ENCODE measurements around the gene ISG15.

Gene ISG15

DNA sequence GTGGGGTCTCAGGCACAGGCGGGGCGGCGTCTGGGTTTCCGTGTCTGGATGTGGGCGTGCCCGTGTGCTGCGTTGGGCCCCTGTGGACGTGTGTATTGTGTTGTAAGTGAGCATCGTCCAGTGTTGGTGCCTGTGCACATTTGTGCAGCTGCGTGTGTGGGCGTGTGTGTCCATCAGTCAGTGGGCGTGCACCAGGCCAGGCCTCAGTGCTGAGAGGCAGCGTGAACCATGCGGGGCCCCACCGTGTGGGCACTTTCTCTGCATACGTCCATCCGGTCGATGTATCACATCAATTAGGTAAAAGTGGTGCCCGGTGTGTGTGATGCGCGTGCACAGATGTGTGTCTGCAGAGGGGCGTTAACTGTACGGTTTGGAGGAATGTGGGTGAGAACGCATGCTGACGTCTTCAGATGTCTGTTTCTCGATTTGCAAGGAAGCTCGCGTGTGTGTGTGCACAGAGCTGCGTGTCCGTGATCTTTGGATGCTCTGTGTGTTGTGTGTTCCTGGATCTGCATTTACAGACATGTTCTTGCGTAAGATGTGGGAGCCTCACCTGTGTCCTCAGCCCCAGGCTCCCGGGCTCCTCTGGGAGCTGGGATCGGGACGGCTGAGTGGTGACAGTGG, 31.3 kb downstream of the ISG15 start:
- Histone ChIP-seq H3F3A (ENCODE audit: insufficient read depth) (no peaks in the 10 kb centered on the region), H3K27ac (ENCODE audit: low read depth, low read length) (no peak overlapping the region), H3K9me2 (replicated peaks; ENCODE audit: insufficient read depth, low read length) (no peaks in the 10 kb centered on the region), H3K79me2 (ENCODE audit: insufficient read depth, low read length) (no peaks in the 10 kb centered on the region), H3K4me2 (ENCODE audit: low read depth, low read length, poor library complexity, severe bottlenecking) (no peak overlapping the region), H4K20me1 (ENCODE audit: low read depth, low read length) (no peaks in the 10 kb centered on the region), H3K4me3 (ENCODE audit: insufficient read depth, low read length, poor library complexity, severe bottlenecking) (no peak overlapping the region), H2AFZ (ENCODE audit: low read depth, low read length, severe bottlenecking) (no peak overlapping the region), H3K36me3 (ENCODE audit: low read length) (no peaks in the 10 kb centered on the region), H3K9ac (ENCODE audit: low read length) (no peak overlapping the region), H3K9me3 (ENCODE audit: insufficient read depth, low read length) (no peaks in the 10 kb centered on the region), H3K27me3 (ENCODE audit: low read length) (no peaks in the 10 kb centered on the region)
- TF ChIP-seq, protein P1, sequence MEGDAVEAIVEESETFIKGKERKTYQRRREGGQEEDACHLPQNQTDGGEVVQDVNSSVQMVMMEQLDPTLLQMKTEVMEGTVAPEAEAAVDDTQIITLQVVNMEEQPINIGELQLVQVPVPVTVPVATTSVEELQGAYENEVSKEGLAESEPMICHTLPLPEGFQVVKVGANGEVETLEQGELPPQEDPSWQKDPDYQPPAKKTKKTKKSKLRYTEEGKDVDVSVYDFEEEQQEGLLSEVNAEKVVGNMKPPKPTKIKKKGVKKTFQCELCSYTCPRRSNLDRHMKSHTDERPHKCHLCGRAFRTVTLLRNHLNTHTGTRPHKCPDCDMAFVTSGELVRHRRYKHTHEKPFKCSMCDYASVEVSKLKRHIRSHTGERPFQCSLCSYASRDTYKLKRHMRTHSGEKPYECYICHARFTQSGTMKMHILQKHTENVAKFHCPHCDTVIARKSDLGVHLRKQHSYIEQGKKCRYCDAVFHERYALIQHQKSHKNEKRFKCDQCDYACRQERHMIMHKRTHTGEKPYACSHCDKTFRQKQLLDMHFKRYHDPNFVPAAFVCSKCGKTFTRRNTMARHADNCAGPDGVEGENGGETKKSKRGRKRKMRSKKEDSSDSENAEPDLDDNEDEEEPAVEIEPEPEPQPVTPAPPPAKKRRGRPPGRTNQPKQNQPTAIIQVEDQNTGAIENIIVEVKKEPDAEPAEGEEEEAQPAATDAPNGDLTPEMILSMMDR (IDR thresholded peaks at IDR 0.05; ENCODE audit: insufficient read depth, low read length, poor library complexity, severe bottlenecking): no peak
- no peak for TF ChIP-seq EZH2phosphoT487 (conservative IDR thresholded peaks at IDR 0.05; ENCODE audit: low read length)

DNA sequence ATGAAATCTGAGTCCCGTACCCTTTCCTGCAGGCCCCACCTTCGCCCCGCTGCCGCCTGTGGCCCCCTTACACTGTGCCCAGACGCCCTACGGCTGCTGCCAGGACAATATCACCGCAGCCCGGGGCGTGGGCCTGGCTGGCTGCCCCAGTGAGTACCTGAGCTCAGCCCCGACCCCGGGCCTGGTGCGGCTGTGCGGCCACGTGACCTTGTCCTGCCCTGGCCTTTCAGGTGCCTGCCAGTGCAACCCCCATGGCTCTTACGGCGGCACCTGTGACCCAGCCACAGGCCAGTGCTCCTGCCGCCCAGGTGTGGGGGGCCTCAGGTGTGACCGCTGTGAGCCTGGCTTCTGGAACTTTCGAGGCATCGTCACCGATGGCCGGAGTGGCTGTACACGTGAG, 31.8 kb downstream of the ISG15 start:
- Histone ChIP-seq H3K9me3 (ENCODE audit: insufficient read depth, low read length) (no peaks in the 10 kb centered on the region), H3K36me3 (ENCODE audit: low read length) (no peaks in the 10 kb centered on the region), H3K4me2 (ENCODE audit: low read depth, low read length, poor library complexity, severe bottlenecking) (no peak overlapping the region), H3K27me3 (ENCODE audit: low read length) (no peaks in the 10 kb centered on the region), H3K4me3 (ENCODE audit: insufficient read depth, low read length, poor library complexity, severe bottlenecking) (no peak overlapping the region), H4K20me1 (ENCODE audit: low read depth, low read length) (no peaks in the 10 kb centered on the region), H3K27ac (ENCODE audit: low read depth, low read length) (no peak overlapping the region), H2AFZ (ENCODE audit: low read depth, low read length, severe bottlenecking) (no peak overlapping the region), H3K9me2 (replicated peaks; ENCODE audit: insufficient read depth, low read length) (no peaks in the 10 kb centered on the region), H3K9ac (ENCODE audit: low read length) (no peak overlapping the region), H3F3A (ENCODE audit: insufficient read depth) (no peaks in the 10 kb centered on the region), H3K79me2 (ENCODE audit: insufficient read depth, low read length) (no peaks in the 10 kb centered on the region)
- TF ChIP-seq, protein P1 (IDR thresholded peaks at IDR 0.05; ENCODE audit: insufficient read depth, low read length, poor library complexity, severe bottlenecking): no peak
- no peak for TF ChIP-seq EZH2phosphoT487 (conservative IDR thresholded peaks at IDR 0.05; ENCODE audit: low read length)

DNA sequence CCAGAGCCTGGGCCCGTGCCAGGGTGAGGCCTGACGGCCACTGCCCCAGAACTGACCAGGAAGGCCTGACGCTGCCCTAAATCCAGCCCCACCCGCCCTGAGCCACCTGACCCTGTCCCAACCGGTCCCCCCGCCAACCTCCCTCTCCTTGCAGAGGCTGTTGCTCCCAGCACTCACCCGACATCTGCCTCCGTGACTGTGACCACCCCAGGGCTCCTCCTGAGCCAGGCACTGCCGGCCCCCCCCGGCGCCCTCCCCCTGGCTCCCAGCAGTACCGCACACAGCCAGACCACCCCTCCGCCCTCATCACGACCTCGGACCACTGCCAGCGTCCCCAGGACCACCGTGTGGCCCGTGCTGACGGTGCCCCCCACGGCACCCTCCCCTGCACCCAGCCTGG, 32.9 kb downstream of the ISG15 start:
- Histone ChIP-seq H3F3A (ENCODE audit: insufficient read depth) (no peaks in the 10 kb centered on the region), H3K9ac (ENCODE audit: low read length) (no peak overlapping the region), H3K9me3 (ENCODE audit: insufficient read depth, low read length) (no peaks in the 10 kb centered on the region), H3K79me2 (ENCODE audit: insufficient read depth, low read length) (no peaks in the 10 kb centered on the region), H3K27me3 (ENCODE audit: low read length) (no peaks in the 10 kb centered on the region), H4K20me1 (ENCODE audit: low read depth, low read length) (no peaks in the 10 kb centered on the region), H3K9me2 (replicated peaks; ENCODE audit: insufficient read depth, low read length) (no peaks in the 10 kb centered on the region), H2AFZ (ENCODE audit: low read depth, low read length, severe bottlenecking) (no peak overlapping the region), H3K36me3 (ENCODE audit: low read length) (no peaks in the 10 kb centered on the region), H3K4me2 (ENCODE audit: low read depth, low read length, poor library complexity, severe bottlenecking) (no peak overlapping the region), H3K4me3 (ENCODE audit: insufficient read depth, low read length, poor library complexity, severe bottlenecking) (no peak overlapping the region), H3K27ac (ENCODE audit: low read depth, low read length) (no peak overlapping the region)
- TF ChIP-seq, protein P1 (IDR thresholded peaks at IDR 0.05; ENCODE audit: insufficient read depth, low read length, poor library complexity, severe bottlenecking): no peak
- TF ChIP-seq EZH2phosphoT487 (conservative IDR thresholded peaks at IDR 0.05; ENCODE audit: low read length): no peak

Measured in SU-DHL-6 (cell line).